ENCODE measurements around the gene NUDT15.

Gene NUDT15

GRCh38 chr13:48054601-48055000 lies 17.1 kb downstream of the NUDT15 start:
- no peak overlapping the region for H3K4me3 ChIP-seq (ENCODE audit: low read depth, low read length)
- peaks cover 0 to 33% of the 10 kb centered on the region in 2 experiments; a peak in 2 of 3 replicates for H3K36me3 ChIP-seq (ENCODE audit: control insufficient read depth in 2 of 2, insufficient read depth in 1 of 2, low read length in 2 of 2)
- no peak overlapping the region for H3K27ac ChIP-seq (ENCODE audit: extremely low read depth, low read depth, low read length)
- no peaks in the 10 kb centered on the region for H3K9me3 ChIP-seq (ENCODE audit: control insufficient read depth, insufficient read depth, low read depth, low read length)
- H3K4me1 ChIP-seq (ENCODE audit: control insufficient read depth, insufficient read depth, low read length), result no peaks in the 10 kb centered on the region
- no peak for TF ChIP-seq GLIS1 (tag by site-specific recombination; IDR thresholded peaks at IDR 0.05)
- no peak for TF ChIP-seq ZBTB44 (tag by site-specific recombination; IDR thresholded peaks at IDR 0.05)
- TF ChIP-seq ZFP37 (tag by site-specific recombination; IDR thresholded peaks at IDR 0.05), result no peak
- TF ChIP-seq ZNF571 (tag by site-specific recombination; IDR thresholded peaks at IDR 0.05), result no peak
- no peak for TF ChIP-seq ZSCAN30 (tag by site-specific recombination; IDR thresholded peaks at IDR 0.05)
- no peak for TF ChIP-seq ZNF132 (tag by site-specific recombination; IDR thresholded peaks at IDR 0.05; ENCODE audit: borderline replicate concordance)
- TF ChIP-seq ZNF518A (tag by site-specific recombination; conservative IDR thresholded peaks at IDR 0.05; ENCODE audit: low read depth), result no peak
- TF ChIP-seq ZNF488 (tag by site-specific recombination; IDR thresholded peaks at IDR 0.05), result no peak
- no peak for TF ChIP-seq ZNF202 (tag by site-specific recombination; IDR thresholded peaks at IDR 0.05; ENCODE audit: borderline replicate concordance)
- TF ChIP-seq ZSCAN16 (tag by site-specific recombination; IDR thresholded peaks at IDR 0.05), result no peak
- no peak for TF ChIP-seq ZNF658 (tag by site-specific recombination; IDR thresholded peaks at IDR 0.05)
- TF ChIP-seq ZNF621 (tag by site-specific recombination; IDR thresholded peaks at IDR 0.05), result no peak
- no peak for TF ChIP-seq ZNF280C (tag by site-specific recombination; IDR thresholded peaks at IDR 0.05)
- no peak for TF ChIP-seq ZNF830 (tag by site-specific recombination; IDR thresholded peaks at IDR 0.05; ENCODE audit: low read depth)
- TF ChIP-seq ZNF404 (tag by site-specific recombination; IDR thresholded peaks at IDR 0.05), result no peak
- no peak for TF ChIP-seq ZNF530 (tag by site-specific recombination; IDR thresholded peaks at IDR 0.05; ENCODE audit: low read depth)
- no peak for TF ChIP-seq TRIM28 (IDR thresholded peaks at IDR 0.05; ENCODE audit: borderline replicate concordance, low read length)
- CTCF ChIA-PET, result interaction anchor here (0.7 kb wide), 1 partner anchor 846 kb away, joined by 4 read pairs; no protein-coding TSS in a partner anchor
- POLR2A ChIA-PET, result no interaction called here
